NCI-H446 treated with DMSO at 0.1 percent for 48 hours (cell line): Measurements from ENCODE around the gene CCDC116.
"Not testable (repeated sequence)": the region's sequence is repeated elsewhere in the genome, so short reads cannot be mapped to it uniquely, and the experiment has no call there.

Experiments used
- DNase-seq: peaks from one replicate; lab custom pipeline; 2025; lab: John Stamatoyannopoulos, UW

Gene CCDC116

DNA sequence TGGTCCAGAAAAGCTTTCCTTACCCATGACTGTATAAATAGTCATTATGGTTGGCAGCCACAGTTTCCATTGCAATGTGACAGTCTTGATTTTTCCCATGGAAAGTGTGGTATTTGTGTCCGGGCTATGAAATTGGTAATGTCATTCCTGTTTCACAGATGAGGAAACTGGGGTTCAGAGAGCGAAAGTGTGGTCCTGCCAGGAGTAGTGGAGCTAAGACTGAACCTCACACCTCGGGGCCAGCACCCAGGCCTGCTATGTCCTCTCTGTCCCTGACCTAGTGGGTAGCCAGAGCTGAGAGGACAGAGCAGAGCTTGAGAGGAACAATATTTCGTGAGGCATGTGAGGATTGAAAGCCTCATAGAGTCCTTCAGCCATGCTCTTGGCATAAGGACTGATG lies 1.5 kb upstream of the CCDC116 start:
- DNase-seq: no peak

DNA sequence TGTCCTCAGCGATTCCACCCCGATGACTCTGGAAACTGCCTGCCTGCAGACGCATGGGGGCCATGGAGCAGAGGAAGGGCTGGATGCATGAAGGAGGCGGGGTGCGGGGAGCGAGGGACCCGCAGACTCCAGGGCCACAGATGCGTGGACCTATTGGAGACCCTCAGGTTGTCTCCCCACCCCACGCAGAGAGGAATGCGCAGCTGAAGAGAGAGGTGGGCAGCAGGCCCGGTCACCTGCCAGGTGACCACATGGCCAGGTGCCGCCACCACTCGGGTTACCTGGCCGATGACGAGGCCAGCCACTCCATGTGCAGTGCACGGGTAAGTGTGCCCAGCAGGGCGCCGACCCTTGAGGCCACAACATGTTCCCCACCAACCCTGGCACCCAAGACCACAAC lies 371 bp downstream of the CCDC116 start:
- DNase-seq: no peak

DNA sequence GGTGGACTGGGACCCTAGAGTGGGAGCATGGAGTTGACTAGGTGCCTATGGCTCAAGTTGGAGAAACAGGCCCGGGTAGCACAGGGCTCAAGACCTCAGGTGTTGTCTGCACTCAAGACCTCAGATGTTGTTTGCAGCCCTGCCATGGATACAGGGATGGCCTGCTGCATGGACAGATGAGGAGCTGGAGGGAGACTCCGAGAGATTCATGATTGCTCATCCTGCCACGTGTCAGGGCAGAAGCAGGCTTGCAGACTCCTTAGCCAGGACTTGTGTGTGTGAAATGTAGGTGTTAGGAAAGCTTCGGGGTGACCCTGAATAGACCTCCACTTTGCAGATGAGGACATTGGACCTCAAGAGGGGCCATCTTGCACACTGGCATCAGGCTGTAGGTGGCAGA lies 921 bp downstream of the CCDC116 start:
- DNase-seq: no peak

DNA sequence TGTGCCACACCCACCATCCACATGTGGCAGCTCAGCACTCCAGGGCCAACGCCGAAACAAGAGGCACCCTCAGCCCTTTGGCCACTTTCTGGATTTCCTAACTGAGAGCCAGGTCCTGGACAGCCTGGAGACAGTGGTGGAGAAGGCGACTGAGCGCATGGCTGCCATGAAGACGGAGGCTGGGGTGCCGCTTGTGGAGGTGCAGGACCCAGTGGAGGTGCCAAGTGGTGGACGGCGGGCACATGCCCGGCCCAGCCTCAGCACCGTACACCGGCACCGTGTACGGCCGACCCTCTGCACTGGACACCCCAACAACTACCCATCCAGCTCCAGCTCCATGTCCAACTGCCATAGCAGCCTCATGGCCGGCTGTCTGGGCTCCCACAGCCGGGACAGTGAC lies 1.5 kb downstream of the CCDC116 start:
- DNase-seq: no peak

DNA sequence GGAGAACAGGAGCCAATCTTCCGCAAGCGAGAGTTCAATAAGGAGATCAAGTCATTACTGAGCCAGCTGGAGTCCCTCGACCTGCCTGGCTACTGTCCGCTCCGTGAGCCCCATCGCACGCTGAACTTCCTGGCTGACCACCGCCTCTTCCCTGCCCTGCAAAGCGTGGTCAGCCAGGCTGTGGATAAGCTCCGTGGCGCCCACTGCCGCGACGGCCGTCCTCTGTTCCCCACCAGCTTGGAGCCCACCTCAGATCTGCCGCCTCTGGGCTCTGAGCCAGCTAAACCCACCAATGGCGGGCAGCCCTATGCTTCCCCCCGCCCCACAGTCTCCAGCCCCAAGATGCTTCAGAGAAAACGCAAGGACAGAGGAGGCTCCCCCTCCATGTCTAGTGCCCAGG lies 2.3 kb downstream of the CCDC116 start:
- DNase-seq: no peak

DNA sequence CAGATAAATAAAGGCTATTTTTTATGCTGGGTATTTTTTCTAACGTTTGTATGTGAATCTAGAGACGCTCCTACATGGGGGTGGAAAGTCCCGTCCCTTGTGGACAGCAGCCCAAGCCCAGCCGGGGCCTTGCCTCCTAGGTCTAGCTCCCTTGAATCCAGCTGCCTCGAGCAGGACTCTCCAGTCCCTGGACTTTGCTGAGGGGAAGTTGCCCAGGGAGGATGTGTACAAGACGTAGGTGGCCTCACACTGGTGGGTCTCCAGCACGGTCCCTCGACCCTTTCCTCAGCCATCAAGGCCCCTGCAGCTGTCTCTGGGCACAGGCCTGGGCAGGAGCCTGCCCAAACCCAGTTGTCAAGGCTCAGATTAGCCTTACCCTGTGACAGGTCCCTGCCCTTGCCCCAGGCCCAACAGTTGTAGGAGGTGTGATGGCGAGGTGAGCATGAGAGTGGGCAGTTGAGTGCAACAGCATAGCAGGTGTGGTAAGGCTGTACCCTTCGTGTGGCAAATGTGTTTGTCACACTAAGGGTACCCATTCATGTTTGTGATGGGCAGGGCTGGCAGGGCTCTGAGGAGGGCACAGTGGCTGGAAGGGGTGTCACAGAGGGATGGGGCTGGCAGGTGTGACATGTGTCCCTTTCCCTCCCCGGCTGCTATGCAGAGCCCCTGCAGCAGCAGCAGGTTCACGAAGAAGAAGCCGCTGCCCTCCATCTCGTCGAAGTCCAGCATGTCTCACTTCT lies 3.4 kb downstream of the CCDC116 start:
- DNase-seq: no peak

DNA sequence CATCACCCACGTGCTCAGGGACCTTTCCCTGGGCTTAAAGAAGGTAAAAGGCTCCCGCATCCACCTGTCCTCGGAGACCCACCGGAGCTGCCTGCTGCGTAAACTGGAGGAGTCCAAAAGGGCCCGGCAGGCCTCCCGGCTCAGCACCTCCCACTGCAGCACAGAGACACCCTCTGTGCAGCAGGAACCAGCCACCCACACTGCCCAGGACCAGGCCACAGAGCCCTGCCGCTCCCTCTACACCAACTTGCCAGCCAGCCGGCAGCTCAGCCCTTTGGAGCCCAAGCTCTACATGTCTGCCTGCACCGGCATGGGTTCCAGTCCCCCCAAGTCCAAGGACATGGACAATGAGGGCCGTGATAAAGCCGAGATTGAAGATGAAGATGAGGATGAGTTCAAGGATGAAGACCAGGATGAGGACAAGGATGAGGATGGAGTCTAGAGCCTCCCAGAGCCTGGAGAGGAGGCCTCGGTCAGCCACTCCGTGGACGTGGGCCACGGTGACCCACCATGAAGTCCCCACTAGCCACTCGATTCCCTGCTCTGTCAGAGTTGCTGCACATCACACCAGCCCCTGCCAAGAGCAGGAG lies 4.2 kb downstream of the CCDC116 start:
- DNase-seq: no peak

DNA sequence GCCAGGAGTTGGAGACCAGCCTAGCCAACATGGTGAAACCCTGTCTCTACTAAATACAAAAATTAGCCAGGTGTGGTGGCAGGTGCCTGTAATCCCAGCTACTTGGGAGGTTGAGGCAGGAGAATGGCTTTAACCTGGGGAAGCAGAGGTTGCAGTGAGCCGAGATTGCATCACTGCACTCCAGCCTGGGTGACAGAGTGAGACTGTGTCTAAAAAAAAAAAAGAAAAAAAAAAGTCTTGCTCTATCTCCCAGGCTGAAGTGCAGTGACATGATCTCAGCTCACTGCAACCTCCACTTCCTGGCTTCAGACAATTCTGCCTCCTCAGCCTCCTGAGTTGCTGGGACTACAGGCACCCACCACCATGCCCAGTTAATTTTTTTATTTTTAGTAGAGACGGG lies 4.9 kb downstream of the CCDC116 start:
- not testable (repeated sequence) for DNase-seq

DNA sequence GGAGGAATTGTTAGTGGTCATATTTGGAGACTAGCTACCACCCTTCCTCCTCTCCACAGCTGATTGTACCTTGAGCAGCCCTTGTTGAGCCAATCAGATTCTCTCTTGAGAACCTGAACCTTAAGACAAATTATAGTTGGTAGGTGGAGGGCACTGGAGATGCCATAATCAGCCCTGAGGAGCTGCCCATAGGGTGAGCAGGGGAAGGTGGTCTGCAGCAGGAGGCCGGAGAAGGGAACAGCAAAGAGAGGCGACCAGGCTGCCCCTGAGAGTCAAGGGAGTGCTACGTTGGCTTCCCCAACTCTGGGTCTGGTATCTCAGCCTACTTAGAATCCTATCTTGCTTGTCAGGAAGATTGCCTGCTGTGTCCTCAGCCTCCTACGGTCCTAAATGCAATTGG lies 6.8 kb downstream of the CCDC116 start:
- DNase-seq: no peak

DNA sequence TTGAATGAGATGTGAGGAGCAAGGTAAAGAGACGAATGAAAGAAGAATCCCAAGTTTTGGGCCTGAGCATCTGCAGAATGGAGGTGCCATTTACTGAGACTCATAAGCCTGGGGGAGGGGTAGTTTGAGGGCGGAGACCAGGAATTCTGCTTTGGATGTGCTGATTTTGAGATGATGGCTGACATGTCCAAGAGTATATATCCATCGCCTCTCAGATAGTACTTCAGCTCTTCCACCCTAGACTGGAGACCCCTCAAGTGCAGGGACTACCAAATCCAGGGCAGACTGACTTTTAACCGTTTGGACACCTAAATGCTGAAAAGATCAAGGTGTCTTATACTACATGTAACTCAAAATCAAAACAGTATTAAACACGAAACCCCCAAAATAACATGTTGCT lies 8.2 kb downstream of the CCDC116 start:
- no peak for DNase-seq

DNA sequence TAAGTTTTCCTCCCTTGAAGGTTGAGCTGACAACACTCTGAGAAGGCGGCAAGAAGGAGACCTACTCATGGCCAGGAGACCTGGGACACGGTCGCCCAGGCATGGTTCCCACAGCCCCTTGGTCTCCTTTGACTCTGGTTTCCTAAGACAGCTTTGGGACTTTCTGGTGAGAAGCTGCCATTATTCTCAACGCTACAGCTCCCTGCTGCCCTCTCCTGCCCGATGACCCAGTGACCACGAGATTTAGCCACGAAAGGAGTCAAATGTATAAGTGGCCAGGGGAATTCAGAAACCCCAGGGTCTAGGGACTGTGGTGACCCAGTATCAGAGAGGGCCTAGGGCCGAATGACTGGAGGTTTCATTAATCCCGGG lies 8.8 kb downstream of the CCDC116 start:
- DNase-seq: no peak

DNA sequence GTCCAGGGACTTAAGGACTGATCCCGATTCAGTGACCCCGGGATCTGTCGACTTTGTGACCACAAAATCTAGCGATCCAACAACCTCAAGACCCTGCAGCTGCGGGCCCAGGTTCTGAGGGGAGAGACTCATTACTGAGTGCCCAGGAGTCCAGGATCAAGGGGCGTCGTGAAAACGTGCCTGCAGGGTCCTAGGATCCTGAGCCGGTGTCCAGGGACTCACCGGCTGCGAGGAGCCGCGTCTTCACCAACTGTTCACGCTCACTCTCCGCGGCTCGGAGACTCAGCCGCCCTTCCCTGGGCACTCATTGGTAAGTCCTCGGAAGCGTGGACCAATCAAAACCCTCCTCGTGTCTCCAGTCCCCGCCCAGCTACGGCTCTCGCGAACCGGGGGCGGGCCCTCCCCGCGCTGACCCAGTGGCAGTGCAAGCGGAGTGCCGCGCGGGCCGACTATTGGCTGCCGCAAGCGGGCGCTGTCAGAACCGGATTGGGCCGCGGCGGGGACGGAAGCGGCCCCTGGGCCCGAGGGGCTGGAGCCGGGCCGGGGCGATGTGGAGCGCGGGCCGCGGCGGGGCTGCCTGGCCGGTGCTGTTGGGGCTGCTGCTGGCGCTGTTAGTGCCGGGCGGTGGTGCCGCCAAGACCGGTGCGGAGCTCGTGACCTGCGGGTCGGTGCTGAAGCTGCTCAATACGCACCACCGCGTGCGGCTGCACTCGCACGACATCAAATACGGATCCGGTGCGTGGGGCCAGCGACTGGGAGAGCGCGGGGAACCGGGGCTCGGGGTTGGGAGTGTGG lies 9.4 kb downstream of the CCDC116 start, which contains the start of gene SDF2L1:
Gene SDF2L1 (plus strand): TSS at position 514 of the 795 bp plus-strand sequence. CDS start 35 bp downstream, at position 549.
- peak; percentile 97 for DNase-seq

DNA sequence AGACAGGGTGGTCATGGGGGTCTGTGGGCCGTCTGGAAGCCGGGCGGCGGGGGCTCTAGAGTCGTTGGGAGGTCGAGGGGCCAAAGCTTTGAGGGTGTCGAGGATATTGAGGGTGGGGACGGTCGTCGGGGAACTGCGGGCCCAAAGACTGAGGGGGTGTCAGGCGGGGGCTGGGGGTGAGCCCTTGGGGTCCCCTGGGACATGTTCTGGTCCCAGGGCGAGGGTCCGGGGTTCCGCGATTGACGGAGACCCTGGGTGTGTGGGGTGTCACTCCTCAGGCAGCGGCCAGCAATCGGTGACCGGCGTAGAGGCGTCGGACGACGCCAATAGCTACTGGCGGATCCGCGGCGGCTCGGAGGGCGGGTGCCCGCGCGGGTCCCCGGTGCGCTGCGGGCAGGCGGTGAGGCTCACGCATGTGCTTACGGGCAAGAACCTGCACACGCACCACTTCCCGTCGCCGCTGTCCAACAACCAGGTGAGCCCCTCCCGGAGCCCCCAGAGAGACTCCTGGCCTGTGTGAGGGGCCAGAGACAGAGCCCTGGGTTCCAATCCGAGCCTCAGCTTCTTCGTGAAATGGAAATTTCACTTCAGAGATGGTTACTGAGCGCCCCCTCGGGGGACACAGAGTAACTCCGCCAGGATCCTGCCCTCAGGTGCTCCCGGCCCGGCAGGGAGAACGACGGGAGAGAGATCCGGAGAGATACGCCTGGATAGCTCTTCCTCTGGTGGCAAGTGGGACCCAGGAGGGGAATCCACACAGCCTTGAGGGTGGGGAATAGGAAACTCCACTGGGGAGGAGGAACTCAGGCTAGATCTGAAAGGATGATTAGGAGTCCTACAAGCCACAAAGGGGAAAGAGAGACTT lies 10.3 kb downstream of the CCDC116 start:
- no peak for DNase-seq

DNA sequence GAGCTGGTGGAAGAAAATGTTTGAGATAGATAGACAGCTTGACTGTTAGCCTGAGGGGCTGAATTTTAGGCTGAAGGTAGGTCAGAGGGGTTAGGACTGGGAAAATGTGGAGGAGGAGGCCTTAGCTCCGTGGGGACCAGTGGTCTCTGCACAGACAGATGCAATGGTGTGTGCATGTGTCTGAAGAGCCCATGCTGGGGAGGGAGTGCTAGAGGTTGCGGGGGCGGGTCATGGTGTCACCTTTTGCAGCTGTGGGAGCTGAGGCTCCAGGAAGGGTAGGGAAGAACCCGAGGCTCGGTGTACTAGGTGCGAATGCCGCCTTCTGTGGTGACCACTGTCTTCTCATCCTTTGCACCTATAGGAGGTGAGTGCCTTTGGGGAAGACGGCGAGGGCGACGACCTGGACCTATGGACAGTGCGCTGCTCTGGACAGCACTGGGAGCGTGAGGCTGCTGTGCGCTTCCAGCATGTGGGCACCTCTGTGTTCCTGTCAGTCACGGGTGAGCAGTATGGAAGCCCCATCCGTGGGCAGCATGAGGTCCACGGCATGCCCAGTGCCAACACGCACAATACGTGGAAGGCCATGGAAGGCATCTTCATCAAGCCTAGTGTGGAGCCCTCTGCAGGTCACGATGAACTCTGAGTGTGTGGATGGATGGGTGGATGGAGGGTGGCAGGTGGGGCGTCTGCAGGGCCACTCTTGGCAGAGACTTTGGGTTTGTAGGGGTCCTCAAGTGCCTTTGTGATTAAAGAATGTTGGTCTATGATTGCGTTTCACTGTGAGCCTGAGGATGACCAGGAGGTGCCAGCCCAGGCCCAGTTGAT lies 11.2 kb downstream of the CCDC116 start:
- no peak for DNase-seq

DNA sequence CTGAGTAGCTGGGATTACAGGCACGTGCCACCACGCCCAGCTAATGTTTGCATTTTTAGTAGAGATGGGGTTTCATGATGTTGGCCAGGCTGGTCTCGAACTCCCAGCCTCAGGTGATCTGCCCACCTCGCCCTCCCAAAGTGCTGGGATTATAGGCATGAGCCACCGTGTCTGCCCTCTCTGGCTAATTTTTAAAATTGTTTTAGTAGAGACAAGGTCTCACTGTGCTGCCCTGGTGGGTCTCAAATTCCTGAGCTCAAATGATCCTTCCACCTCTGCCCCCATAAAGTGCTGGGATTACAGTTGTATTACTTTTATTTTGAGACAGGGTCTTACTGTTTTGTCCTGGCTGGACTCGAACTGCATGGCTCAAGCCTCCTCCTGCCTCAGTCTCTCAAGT lies 13.0 kb downstream of the CCDC116 start:
- DNase-seq: not testable (repeated sequence)

DNA sequence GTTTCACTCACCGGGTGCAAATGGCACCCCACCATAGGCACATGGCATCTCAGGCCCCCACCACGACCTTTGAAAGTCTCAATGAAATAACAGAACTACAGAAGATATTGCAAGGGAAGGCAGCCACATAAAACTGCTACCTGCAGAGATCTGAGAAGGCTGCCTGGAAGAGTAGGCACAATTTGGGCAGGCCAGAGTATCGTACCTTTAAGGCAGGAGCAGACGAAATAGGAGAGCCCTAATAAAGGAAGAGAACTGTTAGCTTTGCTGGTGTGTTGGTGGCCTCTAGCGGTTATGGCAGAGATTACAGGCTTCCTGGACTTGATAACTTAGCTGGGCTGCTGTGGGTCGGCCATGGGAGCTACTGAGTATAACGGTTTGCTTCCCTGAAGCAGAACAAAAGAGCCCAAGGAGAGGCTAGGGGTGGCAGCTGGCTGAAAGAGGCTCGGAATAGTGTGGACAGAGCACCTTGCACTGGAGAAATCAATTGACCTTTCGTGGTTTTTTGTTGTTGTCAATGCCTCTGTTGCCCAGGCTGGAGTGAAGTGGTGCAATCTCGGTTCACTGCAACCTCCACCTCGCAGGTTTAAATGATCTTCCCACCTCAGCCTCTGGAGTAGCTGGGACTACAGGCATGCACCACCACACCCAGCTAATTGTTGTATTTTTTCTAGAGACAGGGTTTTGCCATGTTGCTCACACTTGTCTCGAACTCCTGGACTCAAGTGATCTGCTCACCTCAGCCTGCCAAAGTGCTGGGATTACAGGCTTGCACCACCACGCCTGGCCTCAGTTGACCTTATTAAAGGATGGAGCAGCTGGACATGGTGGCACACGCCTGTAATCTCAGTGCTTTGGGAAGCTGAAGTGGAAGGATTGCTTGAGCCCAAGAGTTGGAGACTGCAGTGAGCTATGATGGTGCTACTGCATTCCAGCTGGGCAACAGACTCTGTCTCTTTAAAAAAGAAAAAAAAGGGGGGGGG lies 14.3 kb downstream of the CCDC116 start:
- DNase-seq: peak; percentile 62

DNA sequence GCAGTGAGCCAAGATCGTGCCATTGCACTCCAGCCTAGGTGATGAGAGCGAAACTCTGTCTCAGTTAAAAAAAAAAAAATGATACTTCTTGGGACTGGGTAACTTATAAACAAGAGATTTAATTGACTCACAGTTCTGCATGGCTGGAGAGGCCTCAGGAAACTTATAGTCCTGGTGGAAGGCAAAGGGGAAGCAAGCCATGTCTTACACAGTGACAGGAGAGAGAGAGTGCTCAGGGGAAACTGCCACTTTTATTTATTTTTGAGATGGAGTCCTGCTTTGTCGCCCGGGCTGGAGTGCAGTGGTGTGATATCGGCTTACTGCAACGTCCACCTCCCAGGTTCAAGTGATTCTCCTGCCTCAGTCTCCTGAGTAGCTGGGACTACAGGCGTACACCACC lies 17.7 kb downstream of the CCDC116 start:
- DNase-seq: no peak

DNA sequence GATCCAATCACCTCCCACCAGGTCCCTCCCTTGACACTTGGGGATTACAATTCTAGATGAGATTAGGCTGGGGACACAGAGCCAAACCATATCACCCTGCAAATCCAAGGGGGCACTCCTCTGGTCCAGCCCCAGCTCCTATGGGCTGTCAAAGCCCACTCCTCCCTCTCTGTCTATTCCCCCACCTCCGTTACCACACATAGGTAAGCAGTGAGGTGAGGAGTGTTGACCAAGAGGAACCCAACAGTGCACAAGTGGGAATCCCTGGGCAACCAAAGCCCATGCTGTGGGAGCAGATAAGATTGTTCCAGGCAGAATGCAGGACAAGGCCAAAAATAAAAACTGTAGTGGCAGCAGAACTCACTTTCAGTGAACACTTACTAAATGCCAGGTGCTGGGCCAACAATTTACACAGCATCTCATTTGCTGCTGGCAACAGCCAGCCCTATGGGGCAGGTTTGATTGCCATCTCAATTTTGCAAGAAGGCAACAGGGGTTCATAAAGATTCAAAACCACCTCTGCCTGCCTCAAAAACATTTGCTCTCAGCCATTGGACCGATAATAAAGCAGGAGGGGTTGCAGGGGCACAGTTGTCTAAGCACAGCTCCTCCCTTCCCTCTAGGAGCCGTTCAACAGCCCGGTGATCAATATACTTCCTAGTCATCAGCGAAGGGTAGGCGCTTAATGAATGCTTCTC lies 18.4 kb downstream of the CCDC116 start:
- no peak for DNase-seq

DNA sequence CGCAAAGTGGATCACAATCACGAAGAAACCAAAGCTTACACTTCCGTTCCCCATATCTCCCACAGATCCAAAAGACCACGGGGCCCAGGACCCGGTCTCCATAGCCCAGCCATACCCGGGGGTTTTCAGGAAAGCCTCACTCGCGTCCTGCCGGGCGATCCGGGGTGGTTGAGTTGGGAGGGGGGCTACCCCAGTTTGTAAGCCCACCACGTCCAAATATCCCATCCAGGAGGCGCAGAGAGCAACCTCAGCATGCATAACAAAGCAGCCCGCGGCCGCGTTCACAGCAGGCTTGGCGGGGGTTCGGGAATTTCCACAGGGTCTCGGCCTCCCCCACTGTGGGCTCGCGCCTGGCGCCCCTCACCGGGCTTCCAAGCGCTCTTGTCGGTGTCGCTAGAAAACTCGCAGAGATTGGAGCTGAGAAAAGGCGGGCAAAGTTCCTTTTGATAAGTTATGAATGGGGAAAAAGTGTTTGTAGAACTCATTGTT lies 19.0 kb downstream of the CCDC116 start:
- DNase-seq: no peak
